C4-2B (cell line): Measurements from ENCODE around the gene SGMS1.

Experiments
- CTCF ChIP-seq: fragments of 450-650 bp; conservative IDR thresholded peaks from 2 replicates; pipeline ENCODE4 v1.5.1; 2017; ENCODE audit warnings: mild to moderate bottlenecking
- ZFX ChIP-seq: fragments of 450-650 bp; IDR thresholded peaks from 2 replicates; pipeline ENCODE4 v1.6.1; 2017

GRCh38 chr10:50604809-50605208 lies 18.9 kb downstream of the SGMS1 start:
- no peak for TF ChIP-seq CTCF
- no peak for TF ChIP-seq ZFX
